Motor neuron (in vitro differentiated cells): ENCODE measurements around the gene SMIM29. TPM values are rescaled to one million over a fixed set of nuclear protein-coding genes. Genes with fewer than 3 reads are reported as not detected.

ENCODE experiments used
- ATAC-seq, 8 experiments: fragments of 200-7000 bp; cut with Tn5 transposase; replicated peaks in 6 of 8; 2 replicates each; pipeline ENCODE4 v1.8.0; 2021; ENCODE audit warnings: mild to moderate bottlenecking in 8 of 8, moderate library complexity in 8 of 8
- H3K27ac ChIP-seq, 2 donors: fragments of 250-450 bp; sonication (Bioruptor Pico); 2 replicates each; pipeline ENCODE4 v1.9.0; 2021; ENCODE audit warnings: antibody characterized with exemption in 2 of 2, mild to moderate bottlenecking in 2 of 2, moderate library complexity in 1 of 2
- H3K4me1 ChIP-seq, 2 donors: fragments of 250-450 bp; sonication (Bioruptor Pico); replicated peaks in 1 of 2; 2 replicates each; pipeline ENCODE4 v1.6.1; 2021; ENCODE audit warnings: antibody characterized with exemption in 2 of 2, mild to moderate bottlenecking in 2 of 2, moderate library complexity in 1 of 2
- H3K4me3 ChIP-seq, 5 donors: fragments of 250-450 bp; sonication (Bioruptor Pico); 2 replicates each; pipeline ENCODE4 v1.9.0; 2021; ENCODE audit warnings: antibody characterized with exemption in 5 of 5, mild to moderate bottlenecking in 5 of 5, moderate library complexity in 4 of 5
- WGBS, 10 experiments: fragments of 450-650 bp; shearing (Covaris generic); methylation state at CpG; one replicate each; pipeline ENCODE4 v1.0.0; 2022; 5-methylcytosine and 5-hydroxymethylcytosine counted together
- in situ Hi-C, 9 experiments: fragments of 400-800 bp; cut with MboI; loops; one replicate each; pipeline ENCODE4 v1.15.0; 2021; ENCODE audit warnings: low sequenced_read_pairs in 9 of 9, low pct_unique_long_range_greater_than_20kb in 2 of 9; ENCODE audit not compliant: unreplicated experiment in 9 of 9
- total RNA-seq, 8 experiments: library from RNA; unstranded; fragments of 300-600 nt; gene quantifications; 2 replicates each; pipeline versions ENCODE4 v1.2.3 to v1.2.4, GENCODE V29; 2022

The SMIM29 gene
- total RNA-seq, 8 experiments from 2014 or later, result 8.1 to 62.9 (median 23.8) TPM

GRCh38 chr6:34243131-34243771, 5.6 kb downstream of the SMIM29 start:
- ATAC-seq, result no peak
- in situ Hi-C loops, result loop anchor here in 1 of 9 experiments (25.0 kb wide), 1 partner anchor 169 kb away; no protein-coding TSS in a partner anchor
- 20 to 100% (median 82%) methylated on average over 1 to 4 of the region's 5 CpGs; no CpG with 5 or more reads in 6 of the 10 experiments for WGBS, 10 experiments
- H3K4me1 ChIP-seq, result peaks cover 28 to 37% of the 10 kb centered on the region in 2 donors
- no peak overlapping the region for H3K4me3 ChIP-seq
- H3K27ac ChIP-seq, result no peak overlapping the region

- in situ Hi-C loops, result loop anchor here in 1 of 9 experiments (25.0 kb wide), 1 partner anchor 170 kb away; no protein-coding TSS in a partner anchor
- ATAC-seq, result no peak
- Histone ChIP-seq H3K4me3 (no peak overlapping the region), H3K4me1 (peaks cover 25 to 29% of the 10 kb centered on the region in 2 donors), H3K27ac (no peak overlapping the region)
- WGBS, 10 experiments, result 79 to 100% (median 90%) methylated on average over 1 to 5 of the region's 7 CpGs; no CpG with 5 or more reads in 6 of the 10 experiments
Measured at GRCh38 chr6:34242252-34243130, 6.3 kb downstream of the SMIM29 start.

- peaks cover 24 to 28% of the 10 kb centered on the region in 2 donors for H3K4me1 ChIP-seq
- in situ Hi-C loops, result loop anchor here in 1 of 9 experiments (25.0 kb wide), 1 partner anchor 171 kb away; no protein-coding TSS in a partner anchor
Measured at GRCh38 chr6:34241351-34242215, 7.2 kb downstream of the SMIM29 start.

GRCh38 chr6:34240329-34241248, 8.2 kb downstream of the SMIM29 start:
- in situ Hi-C loops, result loop anchor here in 1 of 9 experiments (25.0 kb wide), 1 partner anchor 172 kb away; no protein-coding TSS in a partner anchor
- peaks cover 26 to 32% of the 10 kb centered on the region in 2 donors for H3K4me1 ChIP-seq
- no peak overlapping the region for H3K4me3 ChIP-seq
- WGBS, 10 experiments, result 88 to 100% (median 90%) methylated on average over 2 to 7 of the region's 22 CpGs; no CpG with 5 or more reads in 5 of the 10 experiments
- ATAC-seq, result no peak
- H3K27ac ChIP-seq, result no peak overlapping the region

More at GRCh38 chr6:34241351-34242215, 7.2 kb downstream of the SMIM29 start:
- 72 to 100% (median 95%) methylated on average over 1 to 11 of the region's 13 CpGs; no CpG with 5 or more reads in 2 of the 10 experiments for WGBS, 10 experiments
- Histone ChIP-seq H3K27ac (no peak overlapping the region), H3K4me3 (no peak overlapping the region)
- no peak for ATAC-seq

- Histone ChIP-seq H3K4me1 (peaks cover 26 to 32% of the 10 kb centered on the region in 2 donors), H3K4me3 (no peak overlapping the region), H3K27ac (no peak overlapping the region)
- in situ Hi-C loops, result loop anchor here in 1 of 9 experiments (25.0 kb wide), 1 partner anchor 172 kb away; no protein-coding TSS in a partner anchor
- ATAC-seq, result no peak
- 80 to 100% (median 100%) methylated on average over 1 of the region's 2 CpGs; no CpG with 5 or more reads in 6 of the 10 experiments for WGBS, 10 experiments
Measured at GRCh38 chr6:34239893-34240292, 8.9 kb downstream of the SMIM29 start.

- ATAC-seq, result no peak
- Histone ChIP-seq H3K4me1 (peaks cover 26 to 30% of the 10 kb centered on the region in 2 donors), H3K27ac (no peak overlapping the region), H3K4me3 (no peak overlapping the region)
- 67 to 100% (median 84%) methylated on average over 1 to 3 of the region's 3 CpGs; no CpG with 5 or more reads in 6 of the 10 experiments for WGBS, 10 experiments
- in situ Hi-C loops, result loop anchor here in 1 of 9 experiments (25.0 kb wide), 1 partner anchor 173 kb away; no protein-coding TSS in a partner anchor
Measured at GRCh38 chr6:34239500-34239825, 9.3 kb downstream of the SMIM29 start.

GRCh38 chr6:34238585-34239499, 10.0 kb downstream of the SMIM29 start:
- WGBS, 10 experiments, result 20 to 100% (median 50%) methylated on average over 1 to 9 of the region's 14 CpGs
- no peak overlapping the region for H3K27ac ChIP-seq
- H3K4me3 ChIP-seq, result peak overlapping the region; percentile 46 to 94 (median 70)
- peak in 5 of 8 experiments; percentile 6 to 39 (median 23) for ATAC-seq
- peaks cover 22 to 26% of the 10 kb centered on the region in 2 donors for H3K4me1 ChIP-seq
- in situ Hi-C loops, result loop anchor here in 1 of 9 experiments (25.0 kb wide), 1 partner anchor 173 kb away; no protein-coding TSS in a partner anchor

GRCh38 chr6:34237722-34238584, 10.9 kb downstream of the SMIM29 start:
- H3K4me1 ChIP-seq, result peaks cover 17 to 26% of the 10 kb centered on the region in 2 donors
- H3K4me3 ChIP-seq, result peak overlapping the region; percentile 46 to 94 (median 70)
- in situ Hi-C loops, result loop anchor here in 1 of 9 experiments (25.0 kb wide), 1 partner anchor 174 kb away; no protein-coding TSS in a partner anchor
- WGBS, 10 experiments, result 0 to 12% (median 3%) methylated on average over 1 to 5 of the region's 64 CpGs; no CpG with 5 or more reads in 4 of the 10 experiments
- peak overlapping the region; percentile 81 to 84 for H3K27ac ChIP-seq
- ATAC-seq, result peak in 7 of 8 experiments; percentile 5 to 25 (median 12)

- peak; percentile 2 to 51 (median 20) for ATAC-seq
- peak overlapping the region; percentile 46 to 94 (median 70) for H3K4me3 ChIP-seq
- H3K27ac ChIP-seq, result peak overlapping the region; percentile 81 to 84
- H3K4me1 ChIP-seq, result peaks cover 17 to 26% of the 10 kb centered on the region in 2 donors
- in situ Hi-C loops, result loop anchor here in 1 of 9 experiments (25.0 kb wide), 1 partner anchor 175 kb away; no protein-coding TSS in a partner anchor
- no CpG with 5 or more reads among the region's 78 CpGs for WGBS, 10 experiments
Measured at GRCh38 chr6:34237316-34237721, 11.5 kb downstream of the SMIM29 start.
